Fibroblast of peridontal ligament (primary cell): ENCODE measurements around the gene LTA4H.

ENCODE experiments used
- DNase-seq: peaks from one replicate; pipeline ENCODE4 v3.0.0-alpha.2; 2010; ENCODE audit errors: extremely low read depth

LTA4H gene

GRCh38 chr12:96057986-96058553, 22.7 kb upstream of the LTA4H start:
- no peak for DNase-seq

GRCh38 chr12:96056646-96057455, 21.5 kb upstream of the LTA4H start:
- DNase-seq, result no peak

- no peak for DNase-seq
These were observed 18.8 kb upstream of the LTA4H start for GRCh38 chr12:96054244-96054610.

- DNase-seq, result no peak
These were observed 18.3 kb upstream of the LTA4H start for GRCh38 chr12:96053476-96054243.

GRCh38 chr12:96051756-96052485, 16.5 kb upstream of the LTA4H start:
- DNase-seq, result no peak

- no peak for DNase-seq
These were observed 14.8 kb upstream of the LTA4H start for GRCh38 chr12:96050139-96050538.

GRCh38 chr12:96049101-96049500, 13.7 kb upstream of the LTA4H start:
- no peak for DNase-seq

GRCh38 chr12:96048393-96048969, 13.1 kb upstream of the LTA4H start:
- no peak for DNase-seq

- peak; percentile 78 for DNase-seq
These were observed 12.1 kb upstream of the LTA4H start for GRCh38 chr12:96047229-96048211.

GRCh38 chr12:96046543-96047228, 11.3 kb upstream of the LTA4H start:
- no peak for DNase-seq

- DNase-seq, result no peak
These were observed 10.2 kb upstream of the LTA4H start for GRCh38 chr12:96045566-96045965.

GRCh38 chr12:96044943-96045290, 9.5 kb upstream of the LTA4H start:
- DNase-seq, result no peak

- peak; percentile 80 for DNase-seq
These were observed 8.9 kb upstream of the LTA4H start for GRCh38 chr12:96044017-96044942.

GRCh38 chr12:96041181-96041580, 5.8 kb upstream of the LTA4H start:
- DNase-seq, result no peak

GRCh38 chr12:96040305-96041133, 5.1 kb upstream of the LTA4H start:
- no peak for DNase-seq

GRCh38 chr12:96039516-96039915, 4.1 kb upstream of the LTA4H start:
- DNase-seq, result no peak

- DNase-seq, result peak; percentile 61
These were observed 1.5 kb upstream of the LTA4H start for GRCh38 chr12:96036765-96037455.
